IPS-18c (cell line): Measurements from ENCODE around the gene NARS2.
"Not testable (repeated sequence)": the region's sequence is repeated elsewhere in the genome, so short reads cannot be mapped to it uniquely, and the experiment has no call there.

Experiments used
- H3K4me3 ChIP-seq: 2 replicates; pipeline ENCODE4 v1.7.0; 2013; ENCODE audit warnings: low read depth, mild to moderate bottlenecking, low read length, moderate library complexity; ENCODE audit not compliant: insufficient read depth
- H3K9me3 ChIP-seq: one replicate; pipeline ENCODE4 v1.6.1; 2013; ENCODE audit warnings: mild to moderate bottlenecking, low read length, moderate library complexity; ENCODE audit not compliant: control insufficient read depth, insufficient read depth

Gene NARS2

DNA sequence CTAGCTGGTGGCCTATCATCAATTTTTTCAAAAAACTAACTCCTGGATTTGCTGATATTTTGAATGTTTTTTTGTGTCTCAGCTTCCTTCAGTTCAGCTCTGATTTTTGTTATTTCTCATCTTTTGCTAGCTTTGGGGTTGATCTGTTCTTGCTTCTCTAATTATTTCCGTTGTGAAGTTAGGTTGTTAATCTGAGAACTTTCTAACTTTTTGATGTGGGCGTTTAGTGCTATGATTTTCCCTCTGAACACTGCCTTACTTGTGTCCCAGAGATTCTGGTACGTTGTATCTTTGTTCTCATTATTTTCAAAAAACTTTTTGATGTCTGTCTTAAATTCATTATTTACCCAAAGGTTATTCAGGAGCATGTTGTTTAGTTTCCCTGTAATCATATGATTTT is 19.1 kb downstream of the NARS2 start:
- Histone ChIP-seq H3K9me3 (no peaks in the 10 kb centered on the region), H3K4me3 (no peak overlapping the region)

DNA sequence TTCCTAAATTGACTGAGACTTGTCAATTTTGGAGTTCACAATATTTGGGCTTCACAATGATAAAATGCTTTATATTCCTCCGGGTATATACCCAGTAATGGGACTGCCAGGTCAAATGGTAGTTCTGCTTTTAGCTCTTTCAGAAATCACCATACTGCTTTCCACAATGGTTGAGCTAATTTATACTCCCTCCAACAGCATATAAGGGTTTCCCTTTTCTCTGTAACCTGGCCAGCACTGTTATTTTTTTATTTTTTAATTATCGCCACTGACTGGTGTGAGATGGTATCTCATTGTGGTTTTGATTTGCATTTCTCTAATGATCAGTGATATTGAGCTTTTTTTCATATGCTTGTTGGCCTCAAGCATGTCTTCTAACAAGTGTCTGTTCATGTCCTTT is 21.8 kb downstream of the NARS2 start:
- Histone ChIP-seq H3K9me3 (no peaks in the 10 kb centered on the region), H3K4me3 (no peak overlapping the region)

DNA sequence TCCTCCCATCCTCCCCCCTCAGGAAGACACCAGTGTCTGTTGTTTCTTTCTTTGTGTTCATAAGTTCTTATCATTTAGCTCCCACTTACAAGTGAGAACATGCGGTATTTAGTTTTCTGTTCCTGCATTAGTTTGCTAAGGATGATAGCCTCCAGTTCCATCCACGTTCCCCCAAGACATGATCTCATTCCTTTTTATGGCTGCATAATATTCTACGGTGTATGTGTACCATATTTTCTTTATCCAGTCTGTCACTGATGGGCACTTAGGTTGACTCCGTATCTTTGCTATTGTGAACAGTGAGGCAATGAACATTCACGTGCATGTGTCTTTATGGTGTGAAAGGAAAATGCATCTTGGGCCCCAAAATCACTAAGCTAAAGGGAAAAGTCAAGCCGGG is 22.5 kb downstream of the NARS2 start:
- not testable (repeated sequence) for H3K4me3 ChIP-seq, H3K9me3 ChIP-seq

DNA sequence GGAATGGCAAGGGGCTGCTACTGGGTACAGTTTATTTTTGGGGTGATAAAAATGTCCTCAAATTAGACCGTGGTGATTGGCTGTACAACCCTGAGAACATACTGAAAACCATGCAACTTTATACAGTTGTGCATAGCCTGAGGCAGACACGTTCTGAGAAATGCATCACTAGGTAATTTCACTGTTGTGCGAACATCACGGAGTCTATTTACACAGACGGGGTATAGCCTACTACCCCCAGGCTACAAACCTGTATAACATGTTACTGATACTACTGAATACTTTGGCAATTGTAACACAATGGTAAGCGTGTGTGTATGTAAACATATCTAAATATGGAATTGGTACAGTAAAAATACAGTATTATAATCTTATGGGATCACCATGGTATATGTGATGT is 23.6 kb downstream of the NARS2 start:
- no peak overlapping the region for H3K4me3 ChIP-seq
- H3K9me3 ChIP-seq: no peaks in the 10 kb centered on the region

DNA sequence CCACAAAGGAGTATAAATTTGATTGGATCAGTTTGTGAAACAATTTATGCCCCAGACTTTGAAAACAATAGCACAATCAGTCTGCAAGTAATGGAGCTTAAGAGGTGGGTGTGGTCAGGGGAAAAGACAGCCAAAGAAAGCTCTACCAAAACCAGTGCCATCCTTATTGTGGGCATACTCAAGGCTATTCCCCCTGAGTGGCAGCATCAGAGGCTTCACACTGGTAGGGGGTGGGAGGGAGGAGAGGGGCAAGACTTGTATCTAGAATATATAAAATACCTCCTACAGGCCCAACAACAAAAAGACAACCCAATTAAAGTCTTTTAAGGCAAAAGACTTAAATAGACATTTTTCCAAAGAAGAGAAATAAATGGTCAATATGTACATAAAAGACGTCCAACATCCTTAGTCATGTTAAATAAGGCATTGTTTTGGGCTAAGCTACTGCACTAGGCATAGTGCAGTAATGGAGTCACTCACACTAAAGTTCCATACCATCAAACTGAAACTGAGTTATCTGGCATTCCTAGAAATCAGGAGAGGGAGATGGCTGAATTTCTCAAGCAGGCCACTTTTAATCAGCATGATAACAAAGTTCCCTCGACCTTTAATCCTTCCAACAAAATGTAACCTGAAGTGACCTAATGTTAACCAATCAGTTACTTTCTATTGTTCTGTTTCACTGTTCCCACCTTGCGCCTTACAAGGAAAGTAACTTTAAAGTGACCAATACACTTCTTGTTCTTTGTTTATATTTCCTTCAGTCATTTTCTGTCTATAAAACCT is 24.8 kb downstream of the NARS2 start:
- Histone ChIP-seq H3K4me3 (no peak overlapping the region), H3K9me3 (no peaks in the 10 kb centered on the region)

DNA sequence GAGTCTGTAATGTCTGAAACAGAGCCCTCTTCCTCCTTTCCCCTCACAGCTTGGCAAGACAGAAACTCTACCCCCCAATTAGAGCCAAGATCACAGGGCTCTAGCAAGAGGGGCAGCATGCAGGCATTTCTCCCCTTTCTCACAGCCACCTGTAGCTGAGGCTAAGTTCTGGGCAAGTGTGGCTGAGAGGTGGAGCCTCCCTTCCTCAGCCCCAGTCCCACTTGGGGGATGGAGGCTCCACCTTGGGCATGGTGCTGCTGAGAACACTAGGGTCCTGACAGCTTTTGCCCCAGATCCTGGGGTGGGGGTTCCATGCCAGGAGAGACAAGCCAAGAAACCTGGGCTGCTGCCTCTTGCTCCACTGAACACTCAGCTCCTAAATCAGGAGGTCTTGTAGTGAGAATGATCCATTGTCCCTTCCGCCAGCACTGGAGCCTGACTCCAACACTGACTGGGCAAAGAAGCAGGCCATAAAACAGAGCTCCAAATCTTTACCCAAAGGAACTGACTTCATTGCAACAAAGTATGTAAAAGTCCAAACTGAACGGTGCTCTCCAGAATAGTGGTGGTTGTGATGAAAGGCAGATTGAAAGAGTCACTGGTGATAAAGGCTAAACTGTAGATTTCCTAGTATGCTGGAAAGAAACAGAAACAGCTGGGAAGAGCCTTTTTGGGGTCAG is 25.6 kb downstream of the NARS2 start:
- Histone ChIP-seq H3K9me3 (no peaks in the 10 kb centered on the region), H3K4me3 (no peak overlapping the region; the same call in 1 of the 2 replicates)

DNA sequence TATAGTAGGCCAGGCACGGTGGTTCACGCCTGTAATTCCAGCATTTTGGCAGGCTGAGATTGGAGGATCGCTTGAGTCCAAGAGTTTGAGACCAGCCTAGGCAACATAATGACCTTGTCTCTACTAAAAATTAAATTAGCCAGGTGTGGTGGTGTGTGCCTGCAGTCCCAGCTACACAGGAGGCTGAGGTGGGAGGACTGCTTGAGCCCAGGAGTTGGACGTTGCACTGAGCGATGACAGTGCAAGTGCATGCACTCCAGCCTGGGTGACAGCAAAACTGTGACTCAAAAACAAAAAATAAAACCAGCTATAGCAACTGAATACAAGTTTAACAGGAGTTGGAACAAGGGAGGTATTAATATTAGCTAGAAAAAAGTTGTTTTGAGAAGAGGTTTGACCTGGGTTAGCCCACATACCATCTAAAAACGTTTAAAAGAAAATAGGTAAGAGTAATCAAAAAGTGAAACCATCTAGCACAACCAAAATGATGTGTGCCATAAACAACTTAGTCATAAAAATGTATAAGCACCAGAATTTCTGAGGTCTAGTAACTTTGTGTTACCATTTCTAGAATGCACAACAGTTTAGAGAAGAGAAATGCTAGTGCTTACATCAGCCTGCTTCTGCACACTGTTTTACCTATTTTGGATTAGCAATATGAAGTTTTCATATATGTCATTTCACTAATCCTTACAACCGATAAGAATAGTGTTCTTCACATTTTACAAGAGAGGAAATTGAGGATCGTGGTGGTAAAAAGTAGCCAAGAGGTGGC is 26.5 kb downstream of the NARS2 start:
- Histone ChIP-seq H3K9me3 (no peaks in the 10 kb centered on the region), H3K4me3 (no peak overlapping the region)

DNA sequence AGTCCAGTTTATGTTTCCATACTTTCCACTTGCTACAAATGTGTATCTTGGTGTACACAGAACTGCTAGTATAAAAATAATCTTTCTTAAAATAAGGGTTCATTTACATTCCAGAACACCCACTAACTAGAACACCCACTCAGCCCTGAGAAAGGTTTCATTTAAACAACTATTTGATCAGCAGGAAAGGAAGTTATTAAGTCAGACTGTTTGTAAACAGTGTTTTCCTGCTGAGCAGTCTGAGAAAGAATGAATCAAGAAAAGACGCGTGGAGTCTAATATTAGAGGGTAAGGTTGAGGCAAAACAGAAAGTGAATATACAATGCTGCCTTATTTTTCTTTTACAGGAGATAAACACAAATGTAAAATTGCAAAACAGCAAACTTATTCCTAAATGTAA is 32.7 kb downstream of the NARS2 start:
- Histone ChIP-seq H3K4me3 (no peak overlapping the region), H3K9me3 (no peaks in the 10 kb centered on the region)

DNA sequence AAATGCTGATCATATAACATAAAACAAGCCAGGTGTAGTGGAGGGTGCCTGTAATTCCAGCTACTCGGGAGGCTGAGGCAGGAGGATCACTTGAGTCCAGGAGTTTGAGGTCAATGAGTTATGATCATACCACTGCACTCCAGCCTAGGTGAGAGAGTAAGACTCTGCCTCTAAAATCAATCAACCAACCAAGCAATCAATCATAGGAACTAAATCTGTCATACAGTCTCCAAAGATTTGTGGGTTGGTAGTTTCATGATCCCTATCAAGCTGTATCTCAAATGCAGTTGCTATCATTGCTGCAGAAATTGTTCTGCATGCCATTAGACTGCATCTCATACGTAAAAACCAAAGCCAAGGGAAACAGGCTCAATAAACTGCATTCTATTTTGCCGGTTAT is 33.1 kb downstream of the NARS2 start:
- H3K4me3 ChIP-seq: no peak overlapping the region
- no peaks in the 10 kb centered on the region for H3K9me3 ChIP-seq

DNA sequence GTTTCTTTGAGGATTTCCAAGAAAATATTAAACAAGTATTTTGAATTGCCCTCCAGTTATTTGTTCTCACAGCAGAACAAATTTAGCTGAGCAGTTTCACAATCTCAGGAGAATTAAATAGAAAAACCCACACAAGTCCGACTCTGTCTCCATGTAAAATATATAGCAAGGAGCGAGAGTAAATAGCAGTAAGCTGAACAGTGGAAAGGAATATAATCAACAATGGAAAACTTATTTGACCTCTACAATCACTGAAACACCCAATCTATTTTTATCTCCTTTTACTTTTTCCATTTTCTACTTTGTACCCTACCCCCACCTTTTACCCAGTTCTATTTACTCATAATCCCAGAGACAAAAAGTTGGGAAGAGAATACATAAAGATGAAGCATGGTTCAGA is 34.4 kb downstream of the NARS2 start:
- H3K9me3 ChIP-seq: no peaks in the 10 kb centered on the region

DNA sequence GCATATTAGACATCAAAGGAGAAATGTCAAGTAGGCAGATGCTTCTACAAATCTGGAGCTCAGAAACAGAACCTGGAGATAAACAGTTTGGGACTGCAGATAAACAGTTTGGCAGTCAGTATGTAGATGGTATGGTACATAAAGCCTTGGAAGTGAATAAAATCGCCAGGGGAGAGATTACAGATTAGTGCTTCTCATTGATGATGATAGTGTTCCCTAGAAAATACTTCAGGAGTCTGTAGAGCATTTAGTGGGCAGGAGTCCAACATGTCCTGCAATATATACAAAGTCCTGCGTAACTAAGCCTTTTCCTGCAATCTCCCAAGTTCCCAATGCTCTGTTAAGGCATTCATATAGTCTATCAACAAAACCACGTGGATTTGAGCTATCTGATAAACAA is 35.2 kb downstream of the NARS2 start:
- no peaks in the 10 kb centered on the region for H3K9me3 ChIP-seq
- H3K4me3 ChIP-seq: no peak overlapping the region

More for the DNA sequence above, 34.4 kb downstream of the NARS2 start:
- H3K4me3 ChIP-seq: no peak overlapping the region

DNA sequence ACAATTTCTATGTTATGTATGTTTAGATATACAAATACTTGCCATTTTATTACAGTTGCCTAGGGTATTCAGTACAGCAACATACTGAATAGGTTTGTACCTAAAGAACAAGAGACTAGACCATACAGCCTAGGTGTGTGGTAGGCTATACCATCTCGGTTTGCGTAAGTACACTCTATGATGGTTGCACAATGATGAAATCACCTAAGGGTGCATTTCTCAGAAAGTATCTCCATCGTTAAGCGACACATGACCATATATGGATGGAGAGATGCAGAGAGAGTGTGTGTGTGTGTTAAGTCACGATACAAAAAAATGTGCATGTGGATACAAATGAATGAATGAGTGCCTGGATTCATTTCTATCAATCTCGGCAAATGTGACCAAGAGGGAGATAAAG is 37.7 kb downstream of the NARS2 start:
- H3K9me3 ChIP-seq: no peaks in the 10 kb centered on the region
- H3K4me3 ChIP-seq: no peak overlapping the region

DNA sequence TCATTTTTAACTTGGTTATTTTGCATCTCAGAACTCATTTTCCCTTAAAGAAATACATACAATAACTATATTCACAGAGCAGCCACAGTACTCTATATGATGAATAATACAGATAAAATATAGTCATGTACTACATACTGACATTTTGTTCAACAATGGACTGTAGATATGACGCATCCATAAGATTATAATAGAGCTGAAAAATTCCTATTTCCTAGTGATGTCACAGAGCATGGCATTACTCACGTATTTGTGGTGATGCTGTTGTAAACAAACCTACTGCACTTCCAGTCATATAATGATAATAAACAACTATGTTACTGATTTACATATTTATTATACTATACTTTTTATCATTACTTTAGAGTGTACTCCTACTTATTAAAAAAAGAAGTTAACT is 38.7 kb downstream of the NARS2 start:
- no peaks in the 10 kb centered on the region for H3K9me3 ChIP-seq
- H3K4me3 ChIP-seq: no peak overlapping the region

DNA sequence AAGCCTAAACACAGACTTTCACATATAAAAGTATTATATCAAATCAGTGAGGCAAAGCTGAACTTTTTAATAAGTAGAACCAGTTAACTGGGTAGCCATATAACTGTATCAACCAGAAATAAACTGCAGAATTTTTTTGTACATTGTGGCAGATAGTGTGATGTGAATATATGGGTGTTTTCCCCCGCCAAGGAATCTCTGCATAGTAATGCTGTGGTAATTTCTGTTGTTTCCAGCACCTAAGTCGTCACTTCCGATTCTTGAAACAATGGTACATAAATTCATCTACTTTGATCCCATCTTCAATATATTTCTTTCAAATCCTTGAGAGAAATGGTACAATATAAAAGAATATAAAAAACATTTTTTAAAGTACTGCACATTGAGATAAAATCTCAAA is 39.6 kb downstream of the NARS2 start:
- H3K9me3 ChIP-seq: no peaks in the 10 kb centered on the region
- no peak overlapping the region for H3K4me3 ChIP-seq

DNA sequence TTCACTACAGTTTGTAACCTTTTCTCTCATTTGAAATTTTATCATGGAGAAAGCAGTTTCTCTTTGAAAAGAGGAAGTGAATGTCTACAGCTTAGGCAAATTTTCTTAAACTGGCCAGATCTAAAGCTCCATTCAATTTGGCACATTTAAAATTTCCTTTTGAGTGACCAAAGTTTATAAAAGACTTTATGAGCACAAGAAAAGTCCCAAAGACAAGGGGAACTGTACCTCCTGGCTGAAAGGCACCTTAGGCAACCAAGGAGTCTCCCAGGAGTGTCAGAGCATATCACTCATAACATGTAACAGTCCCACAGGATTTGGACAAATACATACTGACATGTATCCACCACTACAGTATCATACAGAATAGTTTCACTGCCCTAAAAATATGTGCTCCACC is 41.3 kb downstream of the NARS2 start:
- Histone ChIP-seq H3K4me3 (no peak overlapping the region), H3K9me3 (no peaks in the 10 kb centered on the region)

DNA sequence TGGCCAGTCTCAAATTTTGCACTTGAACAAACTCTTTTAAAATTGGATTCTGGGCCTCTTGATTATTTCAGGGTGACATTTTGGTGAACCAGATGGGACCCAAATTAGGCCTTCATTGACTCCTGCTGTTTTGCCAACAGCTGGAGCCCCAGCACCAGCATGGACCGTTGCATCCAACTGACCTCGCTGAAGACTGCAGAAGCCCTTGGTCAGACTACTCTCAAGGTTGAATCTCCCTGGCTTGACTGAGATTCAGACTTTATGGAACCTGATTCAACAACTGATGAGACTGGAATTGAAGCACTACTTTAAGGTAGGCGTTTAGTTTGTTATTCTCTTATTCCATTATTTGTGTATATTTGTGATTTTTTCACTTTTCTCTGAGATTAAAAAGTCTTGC is 41.7 kb downstream of the NARS2 start:
- H3K4me3 ChIP-seq: no peak overlapping the region
- no peaks in the 10 kb centered on the region for H3K9me3 ChIP-seq

DNA sequence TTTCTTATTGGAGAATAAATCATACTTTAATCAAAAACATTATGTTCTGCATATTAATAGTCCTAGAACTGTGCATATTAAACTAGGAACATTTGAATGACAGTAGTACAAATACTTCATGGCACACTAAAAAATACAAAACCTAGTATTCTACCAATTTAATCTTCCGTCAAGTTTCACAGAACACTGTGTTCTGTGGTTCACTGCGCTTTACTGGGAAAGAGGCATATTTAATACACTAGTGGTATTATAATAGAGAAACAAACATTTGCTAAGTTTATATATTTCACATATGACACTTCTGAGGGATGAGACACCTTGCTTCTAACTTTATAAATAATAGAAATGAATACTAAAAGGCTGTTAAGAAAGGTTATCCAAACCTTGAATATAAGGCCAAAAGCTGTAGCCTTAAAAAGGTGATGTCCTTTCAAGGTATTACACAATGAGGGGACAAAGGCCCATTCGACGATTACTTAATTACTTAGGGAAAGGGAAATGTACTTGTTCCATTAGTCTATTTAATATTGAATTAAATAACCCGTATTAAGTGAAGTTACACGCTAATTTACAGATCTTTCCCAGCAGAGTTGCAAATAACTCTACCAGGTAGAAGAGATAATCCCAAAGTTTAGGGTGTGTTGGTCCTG is 48.0 kb downstream of the NARS2 start:
- no peak overlapping the region for H3K4me3 ChIP-seq

DNA sequence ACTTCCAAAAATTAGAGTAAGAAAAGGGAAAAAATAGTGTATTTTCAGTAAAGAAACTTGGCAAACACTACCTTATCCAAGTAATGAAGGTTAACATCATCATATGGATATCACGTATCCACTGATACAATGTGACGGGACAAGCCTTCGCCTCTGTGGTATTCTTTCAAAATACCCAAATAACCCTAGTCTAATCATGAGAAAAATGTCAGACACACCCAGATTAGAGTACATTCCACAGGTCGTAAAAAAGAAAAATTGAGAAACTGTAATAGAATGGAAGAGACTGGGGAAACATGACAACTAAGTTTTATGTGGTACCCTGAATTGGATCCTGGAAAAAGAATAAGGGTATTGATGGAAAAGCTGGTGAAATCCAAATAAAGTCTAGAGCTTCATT is 48.9 kb downstream of the NARS2 start:
- Histone ChIP-seq H3K4me3 (no peak overlapping the region), H3K9me3 (no peaks in the 10 kb centered on the region)

More for the DNA sequence above, 48.0 kb downstream of the NARS2 start:
- H3K9me3 ChIP-seq: no peaks in the 10 kb centered on the region
